GM20431 (cell line): Measurements from ENCODE around the gene MRPL51.

ENCODE experiments used
- in situ Hi-C: fragments of 300-500 bp; cut with MseI, MboI; formaldehyde crosslinking; loops from one replicate; pipeline ENCODE4 v1.15.0; 2020; ENCODE audit warnings: low sequenced_read_pairs; ENCODE audit not compliant: unreplicated experiment

MRPL51 gene

DNA sequence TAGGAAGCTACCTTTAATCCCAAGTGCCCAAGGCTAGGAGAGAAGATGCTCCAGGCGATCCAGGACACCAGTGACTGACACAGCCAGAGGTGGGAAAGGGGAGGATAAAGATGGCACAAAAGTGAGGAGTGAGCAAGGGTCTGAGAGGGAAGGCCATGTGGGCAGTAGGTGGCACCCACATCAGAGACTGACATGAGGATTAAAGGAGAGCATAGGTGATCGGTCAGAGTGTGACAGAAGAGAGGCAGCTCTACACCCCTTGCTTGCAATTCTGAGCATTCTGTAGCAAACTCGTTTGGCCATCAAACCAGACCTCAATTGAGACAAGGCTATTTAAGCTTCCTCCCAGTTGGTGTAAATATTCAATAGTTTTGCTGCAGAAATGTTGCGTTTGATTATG, 49.0 kb downstream of the MRPL51 start:
- in situ Hi-C loops, result no loop called here

DNA sequence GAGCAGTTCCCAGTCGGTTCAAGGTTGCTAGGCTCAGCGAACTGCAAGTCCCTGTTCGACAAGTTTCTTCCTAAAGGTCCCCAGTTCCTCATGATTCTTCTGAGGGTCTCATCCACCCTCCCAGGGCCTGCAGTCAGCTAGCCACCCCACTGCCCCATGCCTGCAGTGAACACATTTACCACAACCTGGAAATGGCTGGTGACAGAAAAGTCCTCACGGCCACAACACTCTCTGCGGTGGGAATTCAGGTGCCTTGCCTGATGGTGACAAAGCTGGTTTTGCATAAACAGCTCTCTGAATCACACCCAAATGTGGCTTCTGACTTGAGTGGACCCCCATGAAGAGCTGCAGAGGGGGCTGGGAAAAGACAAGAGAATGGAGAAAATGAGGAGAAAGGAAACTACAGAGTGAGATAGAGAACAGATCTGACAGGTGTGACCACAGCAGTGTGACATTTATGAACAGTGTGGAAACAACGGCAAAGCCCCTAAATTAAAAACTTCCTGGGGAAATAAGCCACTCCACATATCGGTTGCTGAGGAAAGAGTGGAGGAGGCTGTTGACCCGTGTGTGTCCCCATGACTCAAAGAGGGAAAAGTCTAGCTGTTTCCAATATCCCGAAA, 49.6 kb downstream of the MRPL51 start:
- in situ Hi-C loops, result no loop called here

DNA sequence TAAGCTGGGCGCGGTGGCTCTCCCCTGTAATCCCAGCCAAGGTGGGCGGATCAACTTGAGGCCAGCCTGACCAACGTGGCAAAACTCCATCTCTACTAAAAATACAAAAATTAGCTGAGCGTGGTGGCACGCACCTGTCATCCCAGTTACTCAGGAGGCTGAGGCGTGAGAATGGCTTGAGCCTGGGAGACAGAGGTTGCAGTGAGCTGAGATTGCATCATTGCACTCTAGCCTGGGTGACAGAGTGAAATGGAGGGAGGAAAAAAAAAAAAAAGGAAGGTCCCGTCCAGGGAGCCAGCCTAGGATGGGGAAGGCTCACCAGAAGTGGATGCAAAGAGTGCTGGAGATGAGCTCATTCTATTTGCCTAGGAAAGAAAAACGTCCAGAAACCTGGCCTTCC, 50.2 kb downstream of the MRPL51 start:
- in situ Hi-C loops, result no loop called here
